Measurements from ENCODE around the gene APOL6. TPM values are rescaled to one million over a fixed set of nuclear protein-coding genes. Genes with fewer than 3 reads are reported as not detected.

The APOL6 gene
- total and polyA plus RNA-seq, 2 of the 13 experiments (the other 11 are each of a cell fraction or from before 2014, with no cell fraction given): 5.2 to 7.5 TPM

DNA sequence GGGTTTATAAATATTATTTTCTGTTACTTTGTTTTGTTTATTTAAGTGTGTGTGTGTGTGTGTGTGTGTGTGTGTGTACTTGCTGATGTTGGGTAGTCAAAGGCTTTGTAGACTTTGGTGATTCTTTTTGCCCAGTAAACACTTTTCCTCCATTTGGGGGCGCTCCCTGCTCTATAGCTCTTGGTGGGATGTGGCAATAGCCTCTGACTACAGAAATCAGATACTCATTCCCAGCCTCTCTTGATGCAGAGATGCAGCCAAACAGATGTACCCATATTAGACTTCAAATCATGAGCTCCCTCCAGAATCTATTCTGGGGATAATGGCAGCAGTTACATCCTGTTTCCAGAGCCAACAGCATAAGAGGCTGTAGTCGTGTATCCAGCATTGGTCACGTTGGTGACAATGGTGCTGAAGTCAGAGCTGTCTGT, 36.0 kb downstream of the APOL6 start:
- Histone ChIP-seq H3K9ac (ENCODE audit: insufficient read depth, low read depth, low read length) (no peak overlapping the region), H3K36me3 (replicated peaks in 1 of 2; ENCODE audit: control insufficient read depth in 1 of 2, insufficient read depth in 2 of 2, low read length in 2 of 2) (no peaks in the 10 kb centered on the region), H3K4me1 (ENCODE audit: insufficient read depth, low read length) (peaks cover 14% of the 10 kb centered on the region), H3K27me3 (ENCODE audit: control insufficient read depth in 1 of 2, insufficient read depth in 2 of 2, low read length in 2 of 2) (no peaks in the 10 kb centered on the region), H3K4me3 (replicated peaks in 1 of 3; ENCODE audit: insufficient read depth in 1 of 3, low read depth in 2 of 3, low read length in 3 of 3) (no peak overlapping the region), H3K9me3 (ENCODE audit: low read length) (0 out of 2 replicates have a peak, but pooled peaks cover 5% of the 10 kb centered on the region), H3K27ac (ENCODE audit: extremely low read length, insufficient read depth, low read length) (no peak overlapping the region), H3K4me2 (ENCODE audit: low read depth, low read length) (no peak overlapping the region), H2AFZ (ENCODE audit: low read length) (no peak overlapping the region), H3K79me2 (ENCODE audit: insufficient read depth, low read length) (no peaks in the 10 kb centered on the region), H4K20me1 (ENCODE audit: insufficient read depth, low read length) (no peaks in the 10 kb centered on the region)
- ATAC-seq: no peak; the same call in 1 of the 3 replicates
- POLR2A ChIA-PET: no interaction called here
- no peak for FAIRE-seq
- BruUV-seq (replicated peaks): no TSS peak
- DNase-seq (ENCODE audit: low spot score): peak; percentile 19
- CTCF ChIA-PET (ENCODE audit: low intra/inter-chr PET ratio, low total read pairs): no interaction called here
- intact Hi-C loops (cut with micrococcal nuclease; ENCODE audit: unreplicated experiment): no loop called here
- TF ChIP-seq SMC3 (IDR thresholded peaks at IDR 0.05; ENCODE audit: low read length) (peak; percentile 28; the same call in 1 of the 2 replicates), ZNF615 (CRISPR knock-in tag; IDR thresholded peaks at IDR 0.05; ENCODE audit: borderline replicate concordance) (no peak), RAD51 (IDR thresholded peaks at IDR 0.05; ENCODE audit: borderline replicate concordance) (no peak), STAG1 (CRISPR knock-in tag; IDR thresholded peaks at IDR 0.05) (peak; percentile 47), MAFF (IDR thresholded peaks at IDR 0.05; ENCODE audit: low read depth, low read length) (0 out of 2 replicates have a peak, but pooled peaks have one; percentile 16), MAFK (conservative IDR thresholded peaks at IDR 0.05 in 1 of 2, IDR thresholded peaks at IDR 0.05 in 1 of 2; ENCODE audit: low read length in 2 of 2) (peak; percentile 37 to 55), GATA4 (IDR thresholded peaks at IDR 0.05; ENCODE audit: borderline replicate concordance, low read depth) (no peak), CTCF (CRISPR knock-in tag; IDR thresholded peaks at IDR 0.05) (peak; percentile 65)
- 7% methylated on average over 3 of the region's 3 CpGs for WGBS (ENCODE audit: low lambda C conversion rate)
- in situ Hi-C loops (cut with HindIII; ENCODE audit: extremely low pct_ligation_motif_present, low pct_unique_long_range_greater_than_20kb): no loop called here

DNA sequence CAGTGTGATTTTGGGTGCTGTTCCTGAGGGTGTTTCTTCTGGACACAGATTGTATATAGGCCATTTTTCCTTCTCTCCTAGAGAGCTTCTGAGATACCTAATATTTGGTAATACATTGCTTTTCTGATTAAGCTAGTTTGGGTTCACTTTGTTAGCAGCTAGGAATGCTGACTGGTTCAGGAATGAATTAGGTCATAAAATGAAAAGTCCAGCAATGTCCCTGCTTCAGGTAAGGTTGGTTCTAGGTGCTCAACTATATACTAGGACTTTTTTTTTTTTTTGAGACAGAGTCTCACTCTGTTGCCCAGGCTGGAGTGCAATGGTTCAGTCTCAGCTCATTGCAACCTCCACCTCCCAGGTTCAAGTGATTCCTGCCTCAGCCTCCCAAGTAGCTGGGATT, 36.5 kb downstream of the APOL6 start:
- H3K4me3 ChIP-seq (replicated peaks in 1 of 3; ENCODE audit: insufficient read depth in 1 of 3, low read depth in 2 of 3, low read length in 3 of 3): no peak overlapping the region
- BruUV-seq (replicated peaks): no TSS peak
- DNase-seq (ENCODE audit: low spot score) (no peak), FAIRE-seq (no peak), ATAC-seq (no peak)
- CTCF ChIA-PET (ENCODE audit: low intra/inter-chr PET ratio, low total read pairs): no interaction called here
- H3K4me1 ChIP-seq (ENCODE audit: insufficient read depth, low read length): peaks cover 14% of the 10 kb centered on the region
- intact Hi-C loops (cut with micrococcal nuclease; ENCODE audit: unreplicated experiment) (no loop called here), in situ Hi-C loops (cut with HindIII; ENCODE audit: extremely low pct_ligation_motif_present, low pct_unique_long_range_greater_than_20kb) (no loop called here)
- TF ChIP-seq ZNF329 (CRISPR knock-in tag; IDR thresholded peaks at IDR 0.05; ENCODE audit: low read depth): peak; percentile 95
- no peak for TF ChIP-seq NFKB2 (CRISPR knock-in tag; IDR thresholded peaks at IDR 0.05; ENCODE audit: borderline replicate concordance)
- H3K36me3 ChIP-seq (replicated peaks in 1 of 2; ENCODE audit: control insufficient read depth in 1 of 2, insufficient read depth in 2 of 2, low read length in 2 of 2): no peaks in the 10 kb centered on the region
- H3K9ac ChIP-seq (ENCODE audit: insufficient read depth, low read depth, low read length): no peak overlapping the region
- POLR2A ChIA-PET: no interaction called here
- H3K27me3 ChIP-seq (ENCODE audit: control insufficient read depth in 1 of 2, insufficient read depth in 2 of 2, low read length in 2 of 2): no peaks in the 10 kb centered on the region
- no peaks in the 10 kb centered on the region for H3K79me2 ChIP-seq (ENCODE audit: insufficient read depth, low read length)
- H2AFZ ChIP-seq (ENCODE audit: low read length): no peak overlapping the region
- no peak overlapping the region for H3K4me2 ChIP-seq (ENCODE audit: low read depth, low read length)
- H4K20me1 ChIP-seq (ENCODE audit: insufficient read depth, low read length): no peaks in the 10 kb centered on the region
- no peak overlapping the region for H3K27ac ChIP-seq (ENCODE audit: extremely low read length, insufficient read depth, low read length)
- H3K9me3 ChIP-seq (ENCODE audit: low read length): 0 out of 2 replicates have a peak, but pooled peaks cover 5% of the 10 kb centered on the region
